Putamen (tissue), 1 donor: ENCODE data around the gene SNX20.
A peak's percentile ranks its signal among the peaks of the same experiment; 100 is the strongest.

Experiments used
- DNase-seq: peaks from one replicate; pipeline ENCODE4 v3.0.0-alpha.2; 2016; ENCODE audit warnings: low spot score

The SNX20 gene

GRCh38 chr16:50681021-50681885, at the start of gene SNX20:
Gene SNX20 (minus strand): TSS chr16:50681312. CDS start chr16:50677526, 3,786 bp downstream.
- DNase-seq, result no peak

GRCh38 chr16:50724306-50724705, 43.2 kb upstream of the SNX20 start:
- DNase-seq, result no peak

GRCh38 chr16:50722960-50723359, 41.8 kb upstream of the SNX20 start:
- DNase-seq, result no peak

GRCh38 chr16:50722405-50722737, 41.3 kb upstream of the SNX20 start:
- DNase-seq, result no peak

- no peak for DNase-seq
These were observed 40.7 kb upstream of the SNX20 start for GRCh38 chr16:50721549-50722404.

- DNase-seq, result no peak
These were observed 38.6 kb upstream of the SNX20 start for GRCh38 chr16:50719401-50720337.

- DNase-seq, result no peak
These were observed 37.8 kb upstream of the SNX20 start for GRCh38 chr16:50718761-50719400.

GRCh38 chr16:50718061-50718760, 37.1 kb upstream of the SNX20 start:
- no peak for DNase-seq

- DNase-seq, result no peak
These were observed 36.4 kb upstream of the SNX20 start for GRCh38 chr16:50717494-50717893.

- no peak for DNase-seq
These were observed 36.0 kb upstream of the SNX20 start for GRCh38 chr16:50717091-50717490.

GRCh38 chr16:50712956-50713355, 31.8 kb upstream of the SNX20 start:
- DNase-seq, result no peak

- DNase-seq, result no peak
These were observed 31.4 kb upstream of the SNX20 start for GRCh38 chr16:50712560-50712898.

- peak; percentile 82 for DNase-seq
These were observed 30.9 kb upstream of the SNX20 start for GRCh38 chr16:50711862-50712559.

- DNase-seq, result no peak
These were observed 29.9 kb upstream of the SNX20 start for GRCh38 chr16:50711040-50711439.

GRCh38 chr16:50709980-50710379, 28.9 kb upstream of the SNX20 start:
- DNase-seq, result no peak

GRCh38 chr16:50709061-50709684, 28.1 kb upstream of the SNX20 start:
- peak; percentile 44 for DNase-seq

GRCh38 chr16:50708373-50709060, 27.4 kb upstream of the SNX20 start:
- no peak for DNase-seq

GRCh38 chr16:50706250-50706649, 25.1 kb upstream of the SNX20 start:
- DNase-seq, result no peak

- no peak for DNase-seq
These were observed 24.5 kb upstream of the SNX20 start for GRCh38 chr16:50705436-50706110.
